Measurements from ENCODE around the gene ICAM2. TPM values are rescaled to one million over a fixed set of nuclear protein-coding genes. Genes with fewer than 3 reads are reported as not detected.

Gene ICAM2
- total RNA-seq, 1 experiment from 2014 or later: 0.33 TPM

- TF ChIP-seq ZNF317 (CRISPR knock-in tag; IDR thresholded peaks at IDR 0.05; ENCODE audit: borderline replicate concordance, low read depth) (no peak), IRF1 (CRISPR knock-in tag; IDR thresholded peaks at IDR 0.05) (no peak), ZNF425 (CRISPR knock-in tag; conservative IDR thresholded peaks at IDR 0.05) (no peak)
Observed at GRCh38 chr17:63962298-63962744, 58.1 kb downstream of the ICAM2 start (continued).

GRCh38 chr17:63961355-63962212 lies 58.8 kb downstream of the ICAM2 start:
- DNase-seq (ENCODE audit: low spot score) (peak; percentile 100), ATAC-seq (peak; percentile 90)
- Mint-ChIP-seq H3K36me3 (no peaks in the 10 kb centered on the region; the same call in 1 of the 2 replicates), H3K4me1 (peaks cover 20% of the 10 kb centered on the region), H3K27ac (0 out of 2 replicates have a peak overlapping the region, but pooled peaks have one; percentile 70), H3K9me3 (no peaks in the 10 kb centered on the region), H3K4me3 (peak overlapping the region; percentile 76), H3K27me3 (ENCODE audit: low read depth) (no peaks in the 10 kb centered on the region; the same call in 1 of the 2 replicates)
- POLR2A ChIA-PET: interaction anchor here (0.6 to 1.6 kb wide), 13 partner anchors 10 to 185 kb away, joined by 3 to 9 read pairs (median 4); no protein-coding TSS in a partner anchor
- CTCF ChIA-PET: interaction anchor here (0.6 to 4.0 kb wide), 37 partner anchors 9 to 457 kb away, joined by 3 to 46 read pairs (median 5); partner anchors contain the start of genes CSHL1, DCAF7, ERN1 and GH1
- TF ChIP-seq ZBTB21 (CRISPR knock-in tag; IDR thresholded peaks at IDR 0.05; ENCODE audit: borderline replicate concordance): no peak
- no peak for TF ChIP-seq ATF6 (CRISPR knock-in tag; IDR thresholded peaks at IDR 0.05)
- TF ChIP-seq PRRX2 (CRISPR knock-in tag; IDR thresholded peaks at IDR 0.05): no peak
- no peak for TF ChIP-seq E2F4 (CRISPR knock-in tag; IDR thresholded peaks at IDR 0.05; ENCODE audit: borderline replicate concordance, low read depth)
- no peak for TF ChIP-seq RORB (CRISPR knock-in tag; IDR thresholded peaks at IDR 0.05)
- no peak for TF ChIP-seq ETV6 (CRISPR knock-in tag; IDR thresholded peaks at IDR 0.05)
- peak; percentile 62 for TF ChIP-seq USF2 (CRISPR knock-in tag; IDR thresholded peaks at IDR 0.05)
- TF ChIP-seq ERG (CRISPR knock-in tag; IDR thresholded peaks at IDR 0.05): no peak
- TF ChIP-seq ZNF263 (CRISPR knock-in tag; IDR thresholded peaks at IDR 0.05; ENCODE audit: low read depth): no peak
- TF ChIP-seq CBFB (CRISPR knock-in tag; IDR thresholded peaks at IDR 0.05; ENCODE audit: low read depth): no peak
- TF ChIP-seq JUN (CRISPR knock-in tag; IDR thresholded peaks at IDR 0.05): no peak
- TF ChIP-seq EMX1 (CRISPR knock-in tag; IDR thresholded peaks at IDR 0.05): no peak
- no peak for TF ChIP-seq E2F1 (CRISPR knock-in tag; IDR thresholded peaks at IDR 0.05)
- no peak for TF ChIP-seq HMGA2 (CRISPR knock-in tag; IDR thresholded peaks at IDR 0.05)
- TF ChIP-seq ATF1 (CRISPR knock-in tag; IDR thresholded peaks at IDR 0.05): no peak
- no peak for TF ChIP-seq NR3C1 (CRISPR knock-in tag; conservative IDR thresholded peaks at IDR 0.05; ENCODE audit: low read depth)
- TF ChIP-seq CTCF (IDR thresholded peaks at IDR 0.05): no peak
- TF ChIP-seq NFYB (CRISPR knock-in tag; conservative IDR thresholded peaks at IDR 0.05; ENCODE audit: low read depth): no peak
- TF ChIP-seq RELA (CRISPR knock-in tag; IDR thresholded peaks at IDR 0.05; ENCODE audit: borderline replicate concordance): no peak
- no peak for TF ChIP-seq MLX (CRISPR knock-in tag; IDR thresholded peaks at IDR 0.05)
